Natural killer cell (primary cell): Measurements from ENCODE around the gene LYRM4. TPM values are rescaled to one million over a fixed set of nuclear protein-coding genes. Genes with fewer than 3 reads are reported as not detected.

Experiments
- ATAC-seq, 3 donors: fragments of 150-1000 bp in 2 of 3; fragments of 200-7000 bp in 1 of 3; cut with Tn5 transposase; 1 replicate in 1 of 3; 2 replicates in 2 of 3; pipeline ENCODE4 v1.10.0; 2021; ENCODE audit warnings: mild to moderate bottlenecking in 2 of 3, moderate library complexity in 2 of 3
- DNase-seq, 2 donors: peaks; one replicate each; pipeline versions ENCODE4 v3.0.0 to v3.0.0-alpha.2; 2013 to 2021; ENCODE audit warnings: mixed read lengths in 1 of 2
- H3K27ac ChIP-seq: one replicate; pipeline ENCODE4 v1.5.1; 2013; ENCODE audit warnings: mild to moderate bottlenecking, low read length
- H3K27me3 ChIP-seq: one replicate; pipeline ENCODE4 v1.6.1; 2013; ENCODE audit warnings: low read length; ENCODE audit not compliant: control insufficient read depth, insufficient read depth
- H3K36me3 ChIP-seq: one replicate; pipeline ENCODE4 v1.6.1; 2013; ENCODE audit warnings: low read length; ENCODE audit not compliant: control insufficient read depth, insufficient read depth
- H3K4me1 ChIP-seq: one replicate; pipeline ENCODE4 v1.6.1; 2013; ENCODE audit warnings: low read length; ENCODE audit not compliant: control insufficient read depth, insufficient read depth
- H3K4me3 ChIP-seq: one replicate; pipeline ENCODE4 v1.5.1; 2013; ENCODE audit warnings: low read length
- H3K9me3 ChIP-seq: one replicate; pipeline ENCODE4 v1.6.1; 2013; ENCODE audit warnings: low read length; ENCODE audit not compliant: control insufficient read depth, insufficient read depth
- H3K27ac Mint-ChIP-seq, 2 donors: one replicate each; pipeline ENCODE4 v1.8.0; 2022; ENCODE audit warnings: mild to moderate bottlenecking in 2 of 2, mixed read lengths in 2 of 2, moderate library complexity in 1 of 2
- H3K27me3 Mint-ChIP-seq, 2 donors: one replicate each; pipeline ENCODE4 v1.8.0; 2022; ENCODE audit warnings: low read depth in 2 of 2, mixed read lengths in 2 of 2
- H3K36me3 Mint-ChIP-seq: one replicate; pipeline ENCODE4 v1.8.0; 2022; ENCODE audit warnings: mixed read lengths
- H3K4me1 Mint-ChIP-seq, 2 donors: one replicate each; pipeline ENCODE4 v1.8.0; 2022; ENCODE audit warnings: mixed read lengths in 2 of 2
- H3K4me3 Mint-ChIP-seq: one replicate; pipeline ENCODE4 v1.8.0; 2022; ENCODE audit warnings: mild to moderate bottlenecking, moderate library complexity, mixed read lengths
- H3K9me3 Mint-ChIP-seq, 2 donors: one replicate each; pipeline ENCODE4 v1.8.0; 2022; ENCODE audit warnings: mixed read lengths in 2 of 2
- CTCF ChIP-seq: fragments of 200-600 bp; IDR thresholded peaks from one replicate; pipeline ENCODE4 v1.8.0; 2022; ENCODE audit warnings: antibody characterized with exemption
- WGBS: methylation state at CpG from one replicate; pipeline ENCODE4 v1.1.7; 2013; ENCODE audit warnings: missing lambda C conversion rate; ENCODE audit not compliant: insufficient coverage; 5-methylcytosine and 5-hydroxymethylcytosine counted together
- intact Hi-C: fragments of 100-400 bp; cut with micrococcal nuclease; formaldehyde crosslinking; loops from one replicate; pipeline ENCODE4 v1.14.2; 2022
- total RNA-seq, 4 donors: library from RNA; stranded (reverse); fragments of 120-200 nt in 1 of 4; gene quantifications; one replicate each; pipeline versions ENCODE4 v1.2.3 to v1.2.4, GENCODE V29; 2013 to 2022

Gene LYRM4
- total RNA-seq, 3 donors from 2014 or later (not counting 1 experiment from before 2014, with no cell fraction given) = 9.1 to 11.4 (median 11.1) TPM

- no peak for DNase-seq
- Mint-ChIP-seq H3K36me3 (no peaks in the 10 kb centered on the region), H3K4me1 (no peaks in the 10 kb centered on the region)
Measured at GRCh38 chr6:5235830-5236229, 24.9 kb downstream of the LYRM4 start.

GRCh38 chr6:5234874-5235273 is 25.9 kb downstream of the LYRM4 start:
- Histone ChIP-seq H3K27me3 (no peaks in the 10 kb centered on the region), H3K9me3 (no peaks in the 10 kb centered on the region), H3K36me3 (peaks cover 3% of the 10 kb centered on the region), H3K4me1 (no peaks in the 10 kb centered on the region), H3K4me3 (no peak overlapping the region), H3K27ac (no peak overlapping the region)
- Mint-ChIP-seq H3K36me3 (no peaks in the 10 kb centered on the region), H3K27ac (no peak overlapping the region), H3K4me3 (no peak overlapping the region), H3K4me1 (no peaks in the 10 kb centered on the region), H3K9me3 (no peaks in the 10 kb centered on the region), H3K27me3 (no peaks in the 10 kb centered on the region)
- intact Hi-C loops = no loop called here
- no peak for TF ChIP-seq CTCF
- 87% methylated on average over 6 of the region's 6 CpGs for WGBS
- no peak for ATAC-seq
- DNase-seq = no peak

More at GRCh38 chr6:5235830-5236229, 24.9 kb downstream of the LYRM4 start:
- Histone ChIP-seq H3K9me3 (no peaks in the 10 kb centered on the region), H3K27ac (no peak overlapping the region), H3K27me3 (no peaks in the 10 kb centered on the region), H3K36me3 (peaks cover 3% of the 10 kb centered on the region), H3K4me1 (no peaks in the 10 kb centered on the region), H3K4me3 (no peak overlapping the region)
- no peak for TF ChIP-seq CTCF
- Mint-ChIP-seq H3K4me3 (no peak overlapping the region), H3K27ac (no peak overlapping the region), H3K27me3 (no peaks in the 10 kb centered on the region), H3K9me3 (no peaks in the 10 kb centered on the region)
- intact Hi-C loops = no loop called here
- no peak for ATAC-seq
- no CpG with 5 or more reads among the region's 2 CpGs for WGBS

GRCh38 chr6:5231289-5231688 is 29.5 kb downstream of the LYRM4 start:
- no peak overlapping the region for H3K27ac ChIP-seq
- no peaks in the 10 kb centered on the region for H3K9me3 Mint-ChIP-seq
- peaks cover 3% of the 10 kb centered on the region for H3K36me3 ChIP-seq
- H3K36me3 Mint-ChIP-seq = no peaks in the 10 kb centered on the region
- no peaks in the 10 kb centered on the region for H3K4me1 Mint-ChIP-seq
- H3K27ac Mint-ChIP-seq = no peak overlapping the region
- H3K4me3 ChIP-seq = no peak overlapping the region
- no peaks in the 10 kb centered on the region for H3K9me3 ChIP-seq
- intact Hi-C loops = no loop called here
- WGBS = 76% methylated on average over 2 of the region's 2 CpGs
- no peaks in the 10 kb centered on the region for H3K4me1 ChIP-seq
- H3K27me3 ChIP-seq = no peaks in the 10 kb centered on the region
- DNase-seq (no peak), ATAC-seq (no peak)
- no peak overlapping the region for H3K4me3 Mint-ChIP-seq
- no peak for TF ChIP-seq CTCF
- H3K27me3 Mint-ChIP-seq = no peaks in the 10 kb centered on the region

GRCh38 chr6:5230081-5230480 is 30.7 kb downstream of the LYRM4 start:
- WGBS = 89% methylated on average over 4 of the region's 4 CpGs
- H3K27me3 ChIP-seq = no peaks in the 10 kb centered on the region
- no peaks in the 10 kb centered on the region for H3K9me3 Mint-ChIP-seq
- no peak for DNase-seq
- H3K27me3 Mint-ChIP-seq = no peaks in the 10 kb centered on the region
- H3K27ac ChIP-seq = no peak overlapping the region
- no peak overlapping the region for H3K4me3 Mint-ChIP-seq
- H3K27ac Mint-ChIP-seq = no peak overlapping the region
- TF ChIP-seq CTCF = no peak
- H3K4me1 ChIP-seq = no peaks in the 10 kb centered on the region
- H3K4me3 ChIP-seq = no peak overlapping the region
- no peaks in the 10 kb centered on the region for H3K9me3 ChIP-seq
- H3K4me1 Mint-ChIP-seq = no peaks in the 10 kb centered on the region
- H3K36me3 Mint-ChIP-seq = no peaks in the 10 kb centered on the region
- intact Hi-C loops = no loop called here
- no peaks in the 10 kb centered on the region for H3K36me3 ChIP-seq
- no peak for ATAC-seq
